DND-41 (cell line): ENCODE results near the gene SKA1.
"Not testable (repeated sequence)": the region's sequence is repeated elsewhere in the genome, so short reads cannot be mapped to it uniquely, and the experiment has no call there.

ENCODE experiments used
- ATAC-seq: fragments of 200-7000 bp; cut with Tn5 transposase; 3 replicates; pipeline ENCODE4 v1.9.1; 2021; ENCODE audit warnings: low read depth; ENCODE audit not compliant: insufficient read depth
- DNase-seq: peaks from one replicate; pipeline ENCODE4 v3.0.0-alpha.2; 2020
- H2AFZ ChIP-seq: 2 replicates; pipeline ENCODE4 v1.6.0; 2012; ENCODE audit warnings: low read depth, low read length
- H3K27ac ChIP-seq: 2 replicates; pipeline ENCODE4 v1.5.1; 2012; ENCODE audit warnings: low read length, inconsistent platforms
- H3K27me3 ChIP-seq: fragments of 200-600 bp; sonication (generic); 2 replicates; pipeline ENCODE4 v1.6.0; 2012; ENCODE audit warnings: low read length, mild to moderate bottlenecking, inconsistent platforms; ENCODE audit not compliant: insufficient read depth, poor library complexity
- H3K36me3 ChIP-seq: 2 replicates; pipeline ENCODE4 v1.5.1; 2012; ENCODE audit warnings: low read length, inconsistent platforms; ENCODE audit not compliant: insufficient read depth
- H3K4me1 ChIP-seq: 2 replicates; pipeline ENCODE4 v1.5.1; 2012; ENCODE audit warnings: mild to moderate bottlenecking, low read length; ENCODE audit not compliant: insufficient read depth
- H3K4me2 ChIP-seq: 2 replicates; pipeline ENCODE4 v1.6.0; 2012; ENCODE audit warnings: mild to moderate bottlenecking, moderate library complexity, low read length, inconsistent platforms; ENCODE audit not compliant: insufficient read depth
- H3K4me3 ChIP-seq, 2 experiments: fragments of 200-600 bp in 1 of 2; shearing (Covaris generic) in 1 of 2; 2 replicates each; pipeline ENCODE4 v1.5.1; 2012 to 2016; ENCODE audit warnings: inconsistent platforms in 2 of 2, low read length in 2 of 2, mild to moderate bottlenecking in 2 of 2, low read depth in 1 of 2, moderate library complexity in 1 of 2
- H3K79me2 ChIP-seq: 2 replicates; pipeline ENCODE4 v1.6.0; 2012; ENCODE audit warnings: low read length, inconsistent platforms; ENCODE audit not compliant: insufficient read depth
- H3K9ac ChIP-seq: 2 replicates; pipeline ENCODE4 v1.6.0; 2012; ENCODE audit warnings: low read depth, mild to moderate bottlenecking, inconsistent platforms, low read length, moderate library complexity
- H3K9me3 ChIP-seq: 2 replicates; pipeline ENCODE4 v1.5.1; 2012; ENCODE audit warnings: low read length, moderate library complexity, mild to moderate bottlenecking, inconsistent platforms; ENCODE audit not compliant: insufficient read depth, severe bottlenecking
- H4K20me1 ChIP-seq: 2 replicates; pipeline ENCODE4 v1.6.0; 2012; ENCODE audit warnings: low read length; ENCODE audit not compliant: insufficient read depth
- EZH2 ChIP-seq: IDR thresholded peaks from 3 replicates; pipeline ENCODE4 v1.6.1; 2012; ENCODE audit warnings: borderline replicate concordance, low read depth, mild to moderate bottlenecking, moderate library complexity, low read length, inconsistent platforms; ENCODE audit not compliant: severe bottlenecking
- TF ChIP-seq, protein P1 (sequence below): IDR thresholded peaks from 2 replicates; pipeline ENCODE4 v1.5.1; 2012; ENCODE audit warnings: borderline replicate concordance, low read length, moderate library complexity, mild to moderate bottlenecking; ENCODE audit not compliant: poor library complexity, severe bottlenecking; ENCODE audit errors: extremely low read depth

The SKA1 gene

DNA sequence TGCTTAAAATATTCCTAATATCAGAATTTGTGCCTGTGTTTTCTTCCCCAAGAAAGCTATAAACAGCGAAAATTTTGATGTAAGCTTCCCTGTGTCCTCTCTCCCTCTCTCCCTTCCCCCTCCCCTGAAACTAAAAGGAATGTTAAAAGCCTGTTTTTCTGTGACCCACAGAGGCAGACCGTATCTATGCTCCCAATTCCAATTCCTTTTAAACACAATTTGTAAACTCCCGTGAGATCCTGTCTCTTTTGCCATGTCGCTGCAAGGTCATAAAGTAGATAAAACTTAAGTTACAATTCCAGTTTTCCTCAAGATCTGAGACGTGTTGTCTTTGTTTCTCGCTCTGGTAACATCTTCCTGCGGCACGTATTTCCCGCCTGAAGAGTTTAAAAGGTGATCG is 23.3 kb downstream of the SKA1 start:
- H3K27me3 ChIP-seq = no peaks in the 10 kb centered on the region
- H3K79me2 ChIP-seq = no peaks in the 10 kb centered on the region
- no peaks in the 10 kb centered on the region for H3K4me1 ChIP-seq
- no peak overlapping the region for H3K4me2 ChIP-seq
- no peaks in the 10 kb centered on the region for H3K9me3 ChIP-seq
- no peak overlapping the region for H2AFZ ChIP-seq
- H3K9ac ChIP-seq = no peak overlapping the region
- no peaks in the 10 kb centered on the region for H4K20me1 ChIP-seq
- ATAC-seq (no peak), DNase-seq (no peak)
- peaks cover 11% of the 10 kb centered on the region; the same call in 1 of the 2 replicates for H3K36me3 ChIP-seq
- H3K27ac ChIP-seq = no peak overlapping the region
- H3K4me3 ChIP-seq = no peak overlapping the region
- TF ChIP-seq, protein P1, sequence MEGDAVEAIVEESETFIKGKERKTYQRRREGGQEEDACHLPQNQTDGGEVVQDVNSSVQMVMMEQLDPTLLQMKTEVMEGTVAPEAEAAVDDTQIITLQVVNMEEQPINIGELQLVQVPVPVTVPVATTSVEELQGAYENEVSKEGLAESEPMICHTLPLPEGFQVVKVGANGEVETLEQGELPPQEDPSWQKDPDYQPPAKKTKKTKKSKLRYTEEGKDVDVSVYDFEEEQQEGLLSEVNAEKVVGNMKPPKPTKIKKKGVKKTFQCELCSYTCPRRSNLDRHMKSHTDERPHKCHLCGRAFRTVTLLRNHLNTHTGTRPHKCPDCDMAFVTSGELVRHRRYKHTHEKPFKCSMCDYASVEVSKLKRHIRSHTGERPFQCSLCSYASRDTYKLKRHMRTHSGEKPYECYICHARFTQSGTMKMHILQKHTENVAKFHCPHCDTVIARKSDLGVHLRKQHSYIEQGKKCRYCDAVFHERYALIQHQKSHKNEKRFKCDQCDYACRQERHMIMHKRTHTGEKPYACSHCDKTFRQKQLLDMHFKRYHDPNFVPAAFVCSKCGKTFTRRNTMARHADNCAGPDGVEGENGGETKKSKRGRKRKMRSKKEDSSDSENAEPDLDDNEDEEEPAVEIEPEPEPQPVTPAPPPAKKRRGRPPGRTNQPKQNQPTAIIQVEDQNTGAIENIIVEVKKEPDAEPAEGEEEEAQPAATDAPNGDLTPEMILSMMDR = no peak

DNA sequence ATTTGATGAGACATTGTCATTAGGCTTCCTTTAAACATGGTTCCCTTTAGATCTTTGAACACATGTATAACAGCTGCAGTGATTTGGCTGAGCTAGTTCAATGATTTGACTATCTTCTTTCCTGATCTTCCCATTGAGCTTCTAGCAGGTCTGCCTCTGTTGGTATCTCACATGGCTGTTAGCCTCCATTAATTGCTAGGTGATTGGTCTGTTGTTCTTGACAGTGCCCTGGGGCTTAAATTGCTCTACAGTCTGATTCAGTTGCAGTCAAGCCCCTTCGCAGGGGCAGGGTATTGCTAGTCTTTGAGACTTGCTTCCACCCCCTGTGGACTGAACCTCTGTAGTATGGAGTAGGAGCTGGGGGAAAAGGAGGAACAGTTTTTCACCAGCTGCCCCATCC is 24.1 kb downstream of the SKA1 start:
- Histone ChIP-seq H3K79me2 (no peaks in the 10 kb centered on the region), H3K9ac (no peak overlapping the region), H3K27ac (no peak overlapping the region), H3K4me2 (no peak overlapping the region), H3K36me3 (peaks cover 6% of the 10 kb centered on the region; the same call in 1 of the 2 replicates), H3K9me3 (no peaks in the 10 kb centered on the region), H3K27me3 (no peaks in the 10 kb centered on the region), H3K4me1 (no peaks in the 10 kb centered on the region), H3K4me3 (no peak overlapping the region), H2AFZ (no peak overlapping the region), H4K20me1 (no peaks in the 10 kb centered on the region)
- DNase-seq (no peak), ATAC-seq (no peak)
- TF ChIP-seq, protein P1 = no peak
- no peak for TF ChIP-seq EZH2

DNA sequence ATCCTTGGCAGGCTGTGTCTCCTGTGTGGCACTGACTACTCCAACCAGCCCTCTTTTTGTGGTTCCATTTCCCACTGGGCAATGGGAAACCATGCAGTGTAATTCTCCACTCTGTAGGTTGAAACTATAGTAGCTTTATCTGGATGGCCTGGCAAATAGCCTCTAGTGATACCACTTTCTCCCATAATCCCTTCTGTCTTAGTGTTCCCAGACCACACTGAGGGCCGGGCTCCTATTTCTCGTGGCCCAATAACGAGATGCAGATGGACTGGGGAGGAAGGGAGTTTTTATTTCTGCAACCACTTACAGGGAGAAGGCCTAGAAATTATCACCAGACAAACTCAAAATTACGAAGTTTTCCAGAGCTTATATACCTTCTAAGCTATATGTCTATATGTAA is 24.7 kb downstream of the SKA1 start:
- Histone ChIP-seq H3K9ac (no peak overlapping the region), H3K4me3 (no peak overlapping the region), H3K4me2 (no peak overlapping the region), H3K36me3 (no peaks in the 10 kb centered on the region; the same call in 1 of the 2 replicates), H3K27me3 (no peaks in the 10 kb centered on the region), H3K9me3 (no peaks in the 10 kb centered on the region), H3K79me2 (no peaks in the 10 kb centered on the region), H3K4me1 (no peaks in the 10 kb centered on the region), H4K20me1 (no peaks in the 10 kb centered on the region), H2AFZ (no peak overlapping the region), H3K27ac (no peak overlapping the region)
- DNase-seq = no peak
- ATAC-seq = no peak
- TF ChIP-seq, protein P1 = no peak
- no peak for TF ChIP-seq EZH2

DNA sequence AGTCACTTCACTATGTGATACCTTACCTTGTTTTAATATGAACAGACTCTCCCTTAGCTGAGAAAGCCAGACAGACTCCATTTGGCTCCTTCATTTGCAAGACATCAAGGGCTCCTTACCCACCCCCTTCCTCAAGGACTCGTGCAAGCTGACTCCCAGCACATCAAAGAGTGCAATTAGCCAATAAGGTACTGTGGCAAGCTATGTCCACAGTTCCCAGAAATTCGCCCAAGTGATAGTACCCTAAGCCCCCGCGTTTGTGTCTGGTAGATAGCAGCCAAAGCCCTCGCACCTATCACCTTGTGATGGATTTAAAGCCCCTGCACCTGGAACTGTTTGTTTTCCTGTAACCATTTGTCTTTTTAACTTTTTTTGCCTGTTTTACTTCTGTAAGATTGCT is 25.6 kb downstream of the SKA1 start:
- ATAC-seq, H4K20me1 ChIP-seq, H2AFZ ChIP-seq, H3K27ac ChIP-seq, H3K9ac ChIP-seq, H3K79me2 ChIP-seq, H3K4me3 ChIP-seq, H3K4me2 ChIP-seq, H3K4me1 ChIP-seq, DNase-seq, H3K27me3 ChIP-seq, H3K9me3 ChIP-seq, H3K36me3 ChIP-seq: not testable (repeated sequence)
